ENCODE results near the gene BUB1B.

DNA sequence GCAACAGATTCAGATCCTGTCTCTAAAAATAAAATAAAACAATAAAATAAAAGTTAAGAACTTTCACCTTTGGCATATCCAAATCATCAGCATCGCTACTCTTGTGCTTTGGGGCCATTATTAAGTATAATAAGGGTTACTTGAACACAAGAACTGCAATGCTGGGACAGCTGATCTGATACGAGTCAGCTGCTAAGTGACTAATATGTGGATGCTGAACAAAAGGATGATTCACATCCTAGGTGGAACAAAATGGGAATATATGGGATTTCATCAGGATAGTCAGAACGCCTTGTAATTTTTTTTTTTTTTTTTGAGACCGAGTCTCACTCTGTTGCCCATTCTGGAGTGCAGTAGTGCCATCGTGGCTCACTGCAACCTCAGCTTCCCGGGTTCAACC is 29.7 kb downstream of the BUB1B start:
- no peak for TF ChIP-seq EZH2phosphoT487 (conservative IDR thresholded peaks at IDR 0.05; ENCODE audit: low read length)
- no peak for TF ChIP-seq CTCF (IDR thresholded peaks at IDR 0.05; ENCODE audit: insufficient read depth, low read length, poor library complexity, severe bottlenecking)
